ENCODE measurements around the gene FGGY.

FGGY gene

DNA sequence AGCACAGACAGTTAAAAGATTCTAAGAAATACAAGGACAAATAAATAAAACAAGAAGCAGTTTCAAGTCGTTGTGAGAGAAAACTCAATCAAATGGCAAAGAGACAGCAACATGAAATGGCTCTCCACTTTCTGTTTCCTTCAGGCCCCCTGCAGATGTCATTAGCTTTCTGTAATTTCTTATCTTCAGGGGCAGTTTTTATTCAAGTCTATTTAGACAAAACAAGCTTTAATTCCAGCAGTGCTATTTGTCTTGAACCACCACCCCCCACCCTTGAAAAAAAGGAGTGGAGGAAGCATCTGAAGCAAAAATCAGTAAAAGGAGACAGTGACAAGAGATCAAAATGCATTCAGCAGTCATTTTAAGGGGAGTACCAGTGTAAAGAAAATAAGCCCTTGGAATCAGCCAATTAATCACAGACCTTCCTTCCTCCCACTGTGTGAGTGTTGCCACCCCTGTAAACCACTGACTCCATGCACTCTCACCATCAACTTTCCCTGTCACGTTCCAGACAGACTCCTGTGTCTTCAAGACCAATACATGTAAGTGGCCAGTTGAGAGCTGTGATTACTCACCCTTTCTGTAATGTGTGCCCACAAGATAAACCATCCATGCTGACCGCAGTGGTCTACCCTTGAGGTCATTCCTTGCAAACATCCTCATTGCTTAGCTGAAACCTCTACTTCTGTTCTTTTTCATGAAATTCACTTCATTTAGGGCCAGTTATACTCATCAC lies 381.8 kb downstream of the FGGY start:
- DNase-seq (ENCODE audit: low read depth in 3 of 3), result no peak

DNA sequence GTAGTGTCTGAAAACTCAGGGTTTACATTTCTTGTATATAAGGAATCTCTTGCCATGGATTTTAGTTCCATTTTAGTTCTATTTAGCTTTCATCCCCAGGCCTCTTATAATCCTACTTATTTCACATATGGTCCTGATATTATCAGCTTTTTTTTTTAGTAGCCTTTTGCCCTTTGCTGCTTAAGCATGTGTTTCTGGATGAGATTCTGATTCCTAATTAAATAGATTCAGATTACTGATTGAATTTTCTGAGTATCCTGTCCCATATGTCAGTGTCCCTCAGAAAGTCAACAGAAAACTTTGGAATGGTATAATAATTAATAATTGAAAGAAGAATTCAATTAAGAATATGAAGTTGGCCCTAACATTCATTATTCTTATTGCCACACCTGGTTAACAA lies 383.1 kb downstream of the FGGY start:
- DNase-seq (ENCODE audit: low read depth in 3 of 3), result no peak

GRCh38 chr1:59682396-59683080 lies 385.6 kb downstream of the FGGY start:
- no peak for DNase-seq (ENCODE audit: low read depth in 3 of 3)

DNA sequence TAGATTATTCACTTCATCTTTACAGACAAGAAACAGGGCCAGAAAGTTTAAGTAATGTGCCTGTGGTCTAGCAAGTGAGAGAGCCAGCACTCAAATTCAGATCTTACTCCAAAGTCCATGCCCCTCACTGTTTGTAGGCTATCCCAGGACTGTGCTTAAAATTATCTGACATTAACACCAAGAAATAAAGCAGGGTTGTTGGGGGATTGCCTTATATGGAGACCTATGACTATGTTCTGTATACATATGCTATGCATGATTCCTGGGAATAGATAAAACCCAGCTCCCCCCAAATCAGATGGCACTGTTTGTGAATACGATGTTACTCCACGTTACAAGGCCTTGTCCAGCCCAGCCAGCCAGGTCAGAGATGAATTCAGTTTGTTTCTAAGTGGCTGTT lies 386.3 kb downstream of the FGGY start:
- DNase-seq (ENCODE audit: low read depth in 3 of 3), result no peak

DNA sequence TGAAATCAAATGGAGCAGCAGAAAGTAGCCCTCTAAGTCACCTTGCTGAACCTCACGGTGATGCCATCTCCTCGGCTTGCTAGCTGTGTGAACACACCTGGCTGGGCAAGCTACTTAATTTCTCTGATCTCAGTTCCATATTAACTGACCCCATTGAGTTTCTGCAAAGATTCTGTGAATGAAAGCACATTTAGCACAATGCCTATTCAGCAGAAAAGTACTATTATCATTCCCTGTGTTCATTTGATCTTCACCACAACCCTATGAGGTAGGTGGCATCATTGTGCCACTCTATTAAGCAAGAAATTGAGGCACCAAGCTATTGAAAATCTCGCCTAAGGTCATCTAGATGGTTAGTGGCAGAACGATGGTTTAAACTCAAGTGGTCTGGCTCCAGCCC lies 387.8 kb downstream of the FGGY start:
- DNase-seq (ENCODE audit: low read depth in 3 of 3), result no peak

GRCh38 chr1:59685101-59685500 lies 388.2 kb downstream of the FGGY start:
- DNase-seq (ENCODE audit: low read depth in 3 of 3), result no peak

DNA sequence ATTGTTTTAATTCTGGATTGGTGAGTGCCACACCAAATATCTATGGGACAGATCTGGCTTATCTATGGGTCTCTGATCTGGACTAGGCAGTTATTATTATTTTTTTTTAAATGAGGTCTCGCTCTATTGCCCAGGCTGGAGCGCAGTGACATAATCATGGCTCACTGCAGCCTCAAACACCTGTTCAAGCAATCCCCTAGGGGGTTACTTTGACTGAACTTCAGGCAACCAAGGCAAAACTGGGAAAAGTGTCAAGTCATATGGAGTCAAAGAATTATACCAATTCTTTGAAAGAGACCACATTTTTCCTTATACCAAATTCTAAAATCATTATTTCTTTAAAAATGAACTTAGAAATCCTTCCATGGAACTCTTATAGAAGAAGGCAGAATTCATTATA lies 388.8 kb downstream of the FGGY start:
- DNase-seq (ENCODE audit: low read depth in 3 of 3), result no peak

DNA sequence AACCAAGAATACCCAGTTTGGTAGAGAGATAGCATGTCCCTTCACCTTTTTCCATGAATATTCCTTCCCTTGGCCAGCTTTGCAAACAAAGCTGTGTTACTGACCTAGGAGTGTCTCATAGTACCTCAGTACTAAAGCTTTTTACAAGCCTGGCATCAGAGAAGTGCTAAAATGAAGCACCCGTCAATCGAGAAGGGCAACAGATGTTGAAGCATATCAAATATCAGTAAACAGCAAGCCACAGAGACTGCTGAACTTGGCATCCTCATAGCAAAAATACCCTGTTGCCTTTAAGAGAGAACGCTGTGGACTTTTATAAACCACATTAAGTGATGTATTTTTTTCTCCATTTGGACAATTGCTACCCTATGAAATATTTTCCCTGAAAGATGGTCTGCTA lies 389.3 kb downstream of the FGGY start:
- no peak for DNase-seq (ENCODE audit: low read depth in 3 of 3)

DNA sequence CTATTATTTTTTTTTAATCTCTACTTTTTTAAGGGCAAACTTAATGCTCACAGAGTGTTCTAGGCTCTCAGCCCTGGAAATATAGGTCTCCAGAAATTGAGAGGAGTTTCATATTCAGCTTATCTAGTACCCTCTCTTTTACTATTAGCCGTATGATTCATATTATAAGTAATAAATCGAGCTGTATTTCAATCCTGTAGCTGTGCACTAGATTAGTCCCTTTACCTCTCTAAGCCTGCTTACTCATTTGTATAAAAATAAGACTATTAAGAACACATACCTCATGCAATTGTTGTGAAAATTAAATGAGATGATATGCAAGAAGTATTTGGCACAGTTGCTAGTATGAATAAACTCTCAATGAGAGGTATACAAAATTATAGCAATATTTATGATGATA lies 389.7 kb downstream of the FGGY start:
- no peak for DNase-seq (ENCODE audit: low read depth in 3 of 3)

GRCh38 chr1:59687081-59687480 lies 390.2 kb downstream of the FGGY start:
- DNase-seq (ENCODE audit: low read depth in 3 of 3), result no peak

DNA sequence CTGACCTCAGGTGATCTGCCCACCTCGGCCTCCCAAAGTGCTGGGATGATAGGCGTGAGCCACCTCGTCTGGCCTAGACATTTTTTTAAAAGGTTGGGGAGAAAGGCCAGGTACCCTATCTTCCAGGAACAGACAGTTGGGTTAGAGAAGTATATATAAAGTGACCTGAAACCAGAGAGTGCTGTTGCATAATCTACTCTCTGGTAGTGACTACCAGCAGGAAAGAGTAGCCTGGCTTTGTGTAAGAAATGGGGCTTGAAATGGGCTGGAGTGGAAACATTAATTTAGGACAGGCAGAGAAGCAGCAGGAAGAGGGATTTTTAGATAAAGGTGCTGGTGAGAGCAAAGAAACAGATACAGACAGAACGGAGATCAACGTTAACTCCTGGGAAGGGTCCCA lies 392.1 kb downstream of the FGGY start:
- no peak for DNase-seq (ENCODE audit: low read depth in 3 of 3)

GRCh38 chr1:59689730-59690129 lies 392.8 kb downstream of the FGGY start:
- no peak for DNase-seq (ENCODE audit: low read depth in 3 of 3)

DNA sequence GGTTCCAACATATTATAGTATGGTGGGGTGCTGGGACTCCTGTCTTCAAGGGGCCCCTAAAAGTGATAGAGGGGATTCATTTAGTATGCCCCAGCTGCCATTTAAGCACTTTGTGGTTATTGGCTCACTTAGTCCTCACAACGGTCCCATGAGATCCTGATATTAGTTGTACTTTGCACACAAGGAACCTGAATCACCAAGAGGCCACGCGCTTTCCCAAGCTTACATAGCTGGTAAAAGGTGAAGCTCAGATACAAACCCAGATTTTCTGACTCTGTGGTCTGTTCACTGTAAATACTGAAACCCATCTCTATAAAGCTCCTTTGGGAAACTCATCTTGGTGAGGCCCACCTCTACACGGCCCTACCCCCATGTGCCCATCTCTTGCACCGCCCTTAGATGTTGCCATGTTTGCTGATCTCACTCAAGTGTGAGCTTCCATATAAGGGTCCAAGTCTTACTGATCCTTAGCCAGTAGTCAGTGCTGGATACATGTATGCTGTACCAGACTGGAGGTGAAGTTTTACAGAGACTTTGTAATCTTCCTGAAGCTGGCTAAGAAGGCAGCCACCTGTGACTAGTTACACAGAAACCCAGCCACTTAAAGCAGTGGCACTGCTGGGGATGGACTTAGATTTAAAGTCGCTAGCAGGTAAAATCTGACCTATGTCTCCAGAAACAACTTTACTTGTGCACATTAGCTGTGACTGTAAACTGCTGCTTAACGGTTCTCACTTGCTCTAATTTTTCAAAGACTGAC lies 393.5 kb downstream of the FGGY start:
- no peak for DNase-seq (ENCODE audit: low read depth in 3 of 3)

DNA sequence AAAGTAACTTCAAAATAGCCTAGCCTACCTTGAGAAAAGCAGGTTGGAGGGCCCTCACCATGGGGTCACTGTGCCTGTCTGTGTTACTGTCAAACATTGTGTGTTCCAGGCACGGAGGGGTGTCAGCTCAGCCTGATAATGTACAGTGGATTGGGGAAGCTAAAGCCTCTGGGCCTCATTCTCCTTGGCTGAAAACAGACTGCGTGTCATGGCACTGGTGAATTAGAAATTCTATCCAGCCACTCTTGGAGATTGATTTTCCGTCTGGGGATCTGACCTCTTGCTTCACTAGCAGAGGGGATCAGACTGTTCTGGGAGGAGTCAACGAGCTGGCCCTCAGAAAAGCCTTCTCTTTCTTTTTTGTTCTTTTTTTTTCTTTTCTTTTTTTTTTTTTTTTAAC lies 394.4 kb downstream of the FGGY start:
- DNase-seq (ENCODE audit: low read depth in 3 of 3), result no peak

DNA sequence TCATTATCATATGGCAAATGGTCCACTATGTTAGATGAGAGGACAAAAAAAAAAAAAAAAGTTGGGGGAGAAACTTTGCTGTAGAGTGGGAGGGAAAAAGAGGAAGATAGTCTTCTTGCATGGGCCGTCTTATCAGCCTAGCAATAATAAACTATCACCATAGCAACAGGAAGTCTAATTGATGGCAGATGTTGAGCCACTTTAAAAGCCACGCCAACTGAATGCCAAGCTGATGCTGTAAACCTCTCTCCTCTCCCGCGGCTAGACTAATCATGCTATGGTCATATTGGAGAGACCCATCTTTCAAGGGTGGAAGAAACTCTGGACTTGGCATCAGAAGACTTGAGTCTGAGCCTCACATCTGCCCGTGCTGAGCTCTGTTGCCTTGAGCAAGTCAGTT lies 395.7 kb downstream of the FGGY start:
- DNase-seq (ENCODE audit: low read depth in 3 of 3), result no peak

DNA sequence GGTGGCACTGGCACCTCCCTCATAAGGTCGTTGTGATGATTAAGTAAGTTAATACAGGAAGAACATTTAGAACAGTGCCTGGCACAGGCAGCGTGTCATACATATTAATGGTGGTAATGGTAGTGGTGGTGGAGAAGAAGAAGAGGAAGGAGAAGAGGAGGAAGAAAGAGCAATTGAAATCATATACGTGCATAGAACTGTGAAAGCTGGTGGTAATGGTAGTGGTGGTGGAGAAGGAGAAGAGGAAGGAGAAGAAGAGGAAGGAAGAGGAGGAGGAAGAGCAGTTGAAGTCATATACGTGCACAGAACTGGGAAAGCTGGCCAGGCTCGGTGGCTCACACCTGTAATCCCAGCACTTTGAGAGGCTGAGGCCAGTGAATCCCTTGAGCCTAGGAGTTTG lies 396.5 kb downstream of the FGGY start:
- no peak for DNase-seq (ENCODE audit: low read depth in 3 of 3)

DNA sequence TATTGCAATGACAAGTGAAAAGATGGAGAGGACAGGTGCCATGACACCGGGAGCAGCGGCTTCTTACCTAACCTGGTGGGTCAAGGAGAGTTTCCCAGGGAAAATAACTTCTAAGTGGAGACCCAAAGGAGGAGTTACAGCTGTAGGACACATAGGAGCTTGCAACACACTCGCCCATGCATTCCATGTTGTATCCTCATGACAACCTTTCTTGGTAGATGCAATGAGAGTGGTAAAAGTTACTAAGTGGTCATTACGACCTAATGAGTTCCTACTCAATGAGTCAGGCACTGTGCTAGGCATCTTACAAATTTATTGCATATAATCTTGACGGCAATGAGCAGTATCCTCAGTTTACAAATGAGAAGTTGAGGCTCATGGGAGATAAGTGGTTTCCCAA lies 398.4 kb downstream of the FGGY start:
- DNase-seq (ENCODE audit: low read depth in 3 of 3), result no peak

- DNase-seq (ENCODE audit: low read depth in 3 of 3), result no peak
Observed at GRCh38 chr1:59696421-59697115, 399.7 kb downstream of the FGGY start.

DNA sequence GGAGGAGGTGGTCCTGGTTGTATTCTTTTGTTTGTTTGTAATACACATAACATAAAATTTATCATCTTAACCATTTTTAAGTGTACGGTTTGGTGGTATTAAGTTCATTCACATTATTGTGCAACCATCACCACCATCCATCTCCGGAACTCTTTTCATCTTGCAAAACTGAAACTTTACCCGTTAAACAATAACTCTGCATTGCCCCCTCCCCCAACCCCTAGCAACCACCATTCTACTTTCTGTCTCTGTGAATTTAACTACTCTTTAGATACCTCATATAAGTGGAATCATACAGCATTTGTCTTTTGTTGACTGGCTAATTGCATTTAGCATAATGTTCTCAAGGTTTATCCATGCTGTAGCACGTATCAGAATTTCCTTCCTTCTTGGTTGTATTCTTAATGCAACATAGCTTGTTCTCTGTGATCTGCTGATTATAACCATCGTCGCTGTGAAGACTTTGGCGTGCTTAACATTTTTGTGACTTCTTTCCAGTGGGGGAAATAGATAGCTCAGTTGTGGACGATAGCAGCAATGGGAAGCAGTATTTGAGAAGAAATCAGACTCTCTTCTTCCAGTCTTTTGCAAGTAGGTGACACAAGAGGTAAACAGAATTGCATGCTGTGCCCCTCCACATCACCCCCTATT lies 400.4 kb downstream of the FGGY start:
- DNase-seq (ENCODE audit: low read depth in 3 of 3), result peak in 1 of 3 experiments; percentile 2

DNA sequence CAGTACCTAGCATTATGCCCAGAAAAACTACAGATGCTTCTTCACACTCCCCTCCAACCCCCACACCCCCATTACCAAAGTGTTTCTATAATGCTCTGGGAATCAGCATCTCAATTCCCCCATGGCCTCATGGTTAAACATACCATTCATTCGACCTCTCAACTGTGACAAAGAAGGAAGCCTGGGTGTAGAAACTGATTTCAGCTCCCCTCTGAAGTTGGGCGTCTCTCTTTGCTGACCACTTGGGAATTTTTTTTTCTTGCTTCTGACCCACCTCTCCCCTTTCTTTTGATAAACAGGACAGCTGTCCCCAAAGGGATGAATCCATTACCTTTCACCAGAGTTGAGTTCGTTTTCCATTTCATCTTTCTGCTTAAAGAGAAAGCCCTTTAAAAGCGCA lies 401.5 kb downstream of the FGGY start:
- no peak for DNase-seq (ENCODE audit: low read depth in 3 of 3)

DNA sequence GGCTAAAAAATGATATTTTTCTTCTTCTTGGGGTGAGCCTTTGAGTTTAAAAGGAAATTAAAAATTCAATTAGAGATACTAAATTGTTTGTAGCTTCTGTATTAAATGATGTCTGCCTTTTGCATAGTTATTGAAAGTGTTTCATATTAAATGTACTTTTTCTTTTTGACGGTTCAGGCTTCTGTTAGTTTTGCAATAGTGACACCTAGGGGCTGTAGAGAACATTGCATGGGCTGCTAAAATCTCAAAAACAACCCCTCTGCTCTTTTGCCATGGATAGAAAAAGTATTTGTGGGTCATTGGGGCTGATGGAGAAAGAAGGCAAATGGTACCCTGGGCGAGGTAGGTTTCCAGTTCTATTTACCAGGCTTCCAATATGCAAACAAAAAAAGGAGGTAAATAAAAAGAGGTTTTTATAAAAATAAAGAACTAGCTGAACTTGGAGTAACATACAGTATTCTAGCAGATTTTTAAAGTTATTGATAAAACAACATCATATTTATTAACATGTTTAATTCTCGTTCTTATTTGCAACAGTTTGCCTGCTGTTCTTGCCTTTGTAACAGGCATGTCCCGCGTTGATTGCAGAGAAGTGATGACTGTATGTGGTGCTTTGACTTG lies 402.4 kb downstream of the FGGY start:
- no peak for DNase-seq (ENCODE audit: low read depth in 3 of 3)
